ENCODE results near the gene PGBD4. TPM values are rescaled to one million over a fixed set of nuclear protein-coding genes. Genes with fewer than 3 reads are reported as not detected.

The PGBD4 gene
- total and polyA plus RNA-seq, 2 of the 13 experiments (the other 11 are each of a cell fraction or from before 2014, with no cell fraction given) = 1.4 to 1.7 TPM

DNA sequence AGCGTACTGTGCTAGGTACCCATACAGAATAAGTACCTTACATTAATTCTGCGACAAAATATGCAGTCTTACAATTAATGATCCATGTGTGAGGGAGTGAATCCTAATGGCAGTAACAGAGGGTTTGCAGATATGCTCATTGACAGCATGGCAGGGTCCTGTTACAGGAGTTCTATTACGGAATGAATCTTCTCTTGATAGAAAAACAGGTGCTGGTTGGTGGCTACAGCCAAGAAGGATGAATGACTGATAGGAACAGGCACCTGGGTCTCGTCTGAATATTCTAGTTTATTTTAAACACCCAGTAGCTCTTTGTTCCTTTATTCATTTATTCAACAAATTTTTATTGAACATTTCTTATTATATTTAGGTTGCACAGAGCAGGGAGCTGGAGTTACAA is 22.8 kb downstream of the PGBD4 start:
- H3K9me3 ChIP-seq (ENCODE audit: low read length) = no peaks in the 10 kb centered on the region
- WGBS (ENCODE audit: low lambda C conversion rate) = 90% methylated on average over 4 of the region's 4 CpGs
- H2AFZ ChIP-seq (ENCODE audit: low read length) = no peak overlapping the region
- DNase-seq (ENCODE audit: low spot score) (no peak), ATAC-seq (no peak), FAIRE-seq (no peak)
- TF ChIP-seq YEATS2 (CRISPR knock-in tag; IDR thresholded peaks at IDR 0.05; ENCODE audit: borderline replicate concordance) (no peak), ZNF224 (CRISPR knock-in tag; IDR thresholded peaks at IDR 0.05) (no peak)
- no peaks in the 10 kb centered on the region for H3K79me2 ChIP-seq (ENCODE audit: insufficient read depth, low read length)
- BruUV-seq (replicated peaks) = no TSS peak
- intact Hi-C loops (cut with micrococcal nuclease; ENCODE audit: unreplicated experiment) = no loop called here
- H3K27ac ChIP-seq (ENCODE audit: extremely low read length, insufficient read depth, low read length) = no peak overlapping the region
- H4K20me1 ChIP-seq (ENCODE audit: insufficient read depth, low read length) = no peaks in the 10 kb centered on the region
- CTCF ChIA-PET (ENCODE audit: low intra/inter-chr PET ratio, low total read pairs) = no interaction called here
- POLR2A ChIA-PET = no interaction called here
- no peak overlapping the region for H3K4me2 ChIP-seq (ENCODE audit: low read depth, low read length)
- in situ Hi-C loops (cut with HindIII; ENCODE audit: extremely low pct_ligation_motif_present, low pct_unique_long_range_greater_than_20kb) = no loop called here
- no peak overlapping the region for H3K4me3 ChIP-seq (replicated peaks in 1 of 3; ENCODE audit: insufficient read depth in 1 of 3, low read depth in 2 of 3, low read length in 3 of 3)
- no peaks in the 10 kb centered on the region for H3K27me3 ChIP-seq (ENCODE audit: control insufficient read depth in 1 of 2, insufficient read depth in 2 of 2, low read length in 2 of 2)
- H3K36me3 ChIP-seq (replicated peaks in 1 of 2; ENCODE audit: control insufficient read depth in 1 of 2, insufficient read depth in 2 of 2, low read length in 2 of 2) = no peaks in the 10 kb centered on the region
- H3K4me1 ChIP-seq (ENCODE audit: insufficient read depth, low read length) = peaks cover 11% of the 10 kb centered on the region; the same call in 1 of the 2 replicates
- no peak overlapping the region for H3K9ac ChIP-seq (ENCODE audit: insufficient read depth, low read depth, low read length)

DNA sequence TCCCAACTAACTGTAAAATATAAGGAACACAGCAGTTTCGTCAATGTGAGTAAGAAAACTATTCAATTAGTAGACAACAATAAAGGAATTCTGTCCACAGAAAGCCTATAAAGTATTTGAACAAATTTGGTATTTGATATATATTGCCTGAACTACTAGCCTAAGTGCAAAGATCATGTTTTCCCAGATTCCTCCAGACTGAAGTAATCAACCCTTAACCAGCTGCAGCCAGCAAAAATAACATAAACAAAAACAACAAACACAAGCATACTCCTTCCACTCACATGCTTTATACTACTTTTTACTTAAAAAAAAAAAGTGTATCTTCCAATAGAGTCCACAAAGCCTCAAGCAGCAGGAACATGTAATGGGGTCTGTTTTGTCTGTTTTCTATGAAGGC is 24.1 kb downstream of the PGBD4 start:
- DNase-seq (ENCODE audit: low spot score) (no peak), FAIRE-seq (no peak), ATAC-seq (no peak)
- in situ Hi-C loops (cut with HindIII; ENCODE audit: extremely low pct_ligation_motif_present, low pct_unique_long_range_greater_than_20kb) = no loop called here
- no peak overlapping the region for H3K4me3 ChIP-seq (replicated peaks in 1 of 3; ENCODE audit: insufficient read depth in 1 of 3, low read depth in 2 of 3, low read length in 3 of 3)
- no peaks in the 10 kb centered on the region for H3K9me3 ChIP-seq (ENCODE audit: low read length)
- H4K20me1 ChIP-seq (ENCODE audit: insufficient read depth, low read length) = no peaks in the 10 kb centered on the region
- no peaks in the 10 kb centered on the region for H3K79me2 ChIP-seq (ENCODE audit: insufficient read depth, low read length)
- WGBS (ENCODE audit: low lambda C conversion rate) = 10% methylated on average over 1 of the region's 1 CpG
- ChIA-PET POLR2A (interaction anchor here (0.9 to 1.3 kb wide), 2 partner anchors 25 to 84 kb away, joined by 3 to 5 read pairs; partner anchors contain the start of genes EMC7, KATNBL1 and PGBD4), CTCF (ENCODE audit: low intra/inter-chr PET ratio, low total read pairs) (no interaction called here)
- no TSS peak for BruUV-seq (replicated peaks)
- H3K4me1 ChIP-seq (ENCODE audit: insufficient read depth, low read length) = peaks cover 11% of the 10 kb centered on the region; the same call in 1 of the 2 replicates
- no peaks in the 10 kb centered on the region for H3K27me3 ChIP-seq (ENCODE audit: control insufficient read depth in 1 of 2, insufficient read depth in 2 of 2, low read length in 2 of 2)
- no peak overlapping the region for H3K4me2 ChIP-seq (ENCODE audit: low read depth, low read length)
- no peak overlapping the region for H2AFZ ChIP-seq (ENCODE audit: low read length)
- H3K36me3 ChIP-seq (replicated peaks in 1 of 2; ENCODE audit: control insufficient read depth in 1 of 2, insufficient read depth in 2 of 2, low read length in 2 of 2) = no peaks in the 10 kb centered on the region
- TF ChIP-seq NFIC (IDR thresholded peaks at IDR 0.05; ENCODE audit: low read length) (no peak), ZNF776 (CRISPR knock-in tag; IDR thresholded peaks at IDR 0.05) (no peak), PCBP2 (optimal IDR thresholded peaks at IDR 0.05; ENCODE audit: low read depth, low read length, poor library complexity, severe bottlenecking) (no peak), FOXP1 (IDR thresholded peaks at IDR 0.05) (no peak), FOXP1 (CRISPR knock-in tag; IDR thresholded peaks at IDR 0.05) (peak; percentile 34; the same call in 1 of the 2 replicates)
- TF ChIP-seq, protein P1, sequence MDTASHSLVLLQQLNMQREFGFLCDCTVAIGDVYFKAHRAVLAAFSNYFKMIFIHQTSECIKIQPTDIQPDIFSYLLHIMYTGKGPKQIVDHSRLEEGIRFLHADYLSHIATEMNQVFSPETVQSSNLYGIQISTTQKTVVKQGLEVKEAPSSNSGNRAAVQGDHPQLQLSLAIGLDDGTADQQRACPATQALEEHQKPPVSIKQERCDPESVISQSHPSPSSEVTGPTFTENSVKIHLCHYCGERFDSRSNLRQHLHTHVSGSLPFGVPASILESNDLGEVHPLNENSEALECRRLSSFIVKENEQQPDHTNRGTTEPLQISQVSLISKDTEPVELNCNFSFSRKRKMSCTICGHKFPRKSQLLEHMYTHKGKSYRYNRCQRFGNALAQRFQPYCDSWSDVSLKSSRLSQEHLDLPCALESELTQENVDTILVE (CRISPR knock-in tag; IDR thresholded peaks at IDR 0.05) = no peak
- intact Hi-C loops (cut with micrococcal nuclease; ENCODE audit: unreplicated experiment) = no loop called here
- H3K9ac ChIP-seq (ENCODE audit: insufficient read depth, low read depth, low read length) = no peak overlapping the region
- H3K27ac ChIP-seq (ENCODE audit: extremely low read length, insufficient read depth, low read length) = no peak overlapping the region

Measured in HepG2 (cell line).